GM21576 (cell line): ENCODE measurements around the gene TCF7.

Experiments used
- ATAC-seq: cut with Tn5 transposase; IDR thresholded peaks from one replicate; pipeline ENCODE4 v1.9.1; 2021; ENCODE audit warnings: mild to moderate bottlenecking, moderate library complexity; ENCODE audit not compliant: unreplicated experiment

TCF7 gene

GRCh38 chr5:134174841-134175839 lies 60.7 kb downstream of the TCF7 start:
- ATAC-seq = no peak

DNA sequence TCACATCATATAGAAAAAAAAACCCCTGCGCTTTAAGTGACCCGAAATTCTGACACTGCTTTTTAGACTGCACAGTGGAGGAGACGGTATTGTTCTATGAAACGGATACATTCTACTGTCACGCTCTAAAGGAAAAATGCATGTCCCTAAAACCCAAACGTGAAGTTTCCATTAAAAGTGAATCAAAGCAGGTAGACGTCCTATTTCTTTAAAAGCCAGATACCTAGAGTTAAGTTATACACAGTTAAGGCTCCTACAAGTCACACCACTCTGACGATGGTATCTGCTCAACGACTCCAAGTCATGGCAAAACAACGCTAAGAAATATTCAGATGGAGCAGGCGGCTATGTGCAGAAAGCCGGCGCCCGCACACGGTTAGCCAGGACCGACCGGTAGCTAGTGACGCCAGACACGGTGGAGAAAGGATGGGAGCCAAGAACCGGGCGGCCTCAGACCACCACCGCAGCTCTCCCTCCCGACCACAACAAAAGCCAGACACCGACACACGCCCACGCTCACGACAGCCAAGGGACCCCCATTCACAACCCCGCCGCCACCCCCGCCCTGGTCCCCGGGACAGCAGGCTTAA lies 61.5 kb downstream of the TCF7 start:
- ATAC-seq = peak; percentile 26

DNA sequence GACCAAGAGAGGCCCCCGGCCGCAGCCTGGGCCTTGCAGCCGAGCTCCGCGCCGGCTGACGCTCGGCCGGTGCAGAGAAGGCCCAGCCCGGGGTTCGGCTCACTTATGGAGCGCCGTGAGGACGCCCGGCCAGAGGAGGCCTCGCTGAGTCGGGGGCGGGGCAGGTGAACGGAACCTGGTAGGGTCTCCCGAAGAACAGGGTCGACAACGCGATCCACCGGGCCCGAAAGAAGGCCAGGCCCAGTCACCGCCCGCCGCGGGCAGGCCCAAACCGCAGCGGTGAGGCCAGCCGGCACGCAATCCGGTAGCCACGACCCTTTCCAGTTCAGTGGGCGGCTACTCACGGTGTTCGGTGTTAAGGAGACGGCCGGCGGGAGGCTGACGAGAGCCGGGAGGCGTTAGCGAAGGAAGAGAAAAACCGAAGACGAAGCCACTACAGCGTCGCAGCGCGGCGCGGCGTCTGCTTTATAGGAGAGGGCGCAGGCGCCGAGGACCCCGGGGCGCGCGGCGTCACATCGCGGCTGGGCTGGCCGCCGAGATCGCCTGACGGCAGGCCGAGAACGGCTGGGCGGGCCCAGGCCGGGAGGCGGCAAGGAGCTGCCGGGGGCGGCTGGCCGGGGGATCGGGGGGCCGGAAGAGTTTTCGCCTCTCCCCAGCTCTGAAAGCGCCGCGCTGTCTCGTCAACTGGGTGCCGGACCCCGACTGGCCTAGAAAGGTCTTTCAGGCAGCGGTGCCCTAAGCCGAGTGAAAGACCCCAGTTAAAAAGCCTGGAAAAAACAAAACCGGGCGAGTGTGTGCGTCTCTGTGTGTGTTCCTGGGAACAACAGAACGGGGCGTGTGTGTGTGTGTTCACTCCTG lies 62.3 kb downstream of the TCF7 start, which contains the start of gene SKP1:
Gene SKP1, minus strand, starts transcription at position 440 of the 858 bp plus-strand sequence. CDS start 2,928 bp downstream, outside the sequence.
- ATAC-seq = peak; percentile 74

GRCh38 chr5:134177369-134178095 lies 63.1 kb downstream of the TCF7 start:
- no peak for ATAC-seq

DNA sequence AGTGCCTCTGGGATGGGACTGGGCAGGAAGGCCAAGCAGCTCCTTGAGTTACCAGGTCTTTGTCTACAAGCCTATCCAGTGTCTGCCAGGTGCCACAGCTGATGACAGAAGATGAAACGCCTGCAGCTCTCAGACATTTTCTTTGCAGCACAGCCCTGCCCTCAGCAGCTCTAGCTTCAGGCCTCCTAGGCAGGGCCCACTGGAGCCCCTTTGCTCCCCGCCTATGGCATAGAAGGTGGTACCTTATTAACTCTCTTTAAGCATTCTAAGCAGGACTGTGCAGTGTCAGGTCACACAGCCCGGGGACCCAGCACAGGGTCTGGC lies 63.6 kb downstream of the TCF7 start:
- no peak for ATAC-seq

- no peak for ATAC-seq
Measured at GRCh38 chr5:134183481-134183880, 69.0 kb downstream of the TCF7 start.

- peak; percentile 81 for ATAC-seq
Measured at GRCh38 chr5:134184155-134185135, 70.0 kb downstream of the TCF7 start.

GRCh38 chr5:134188092-134188491 lies 73.6 kb downstream of the TCF7 start:
- no peak for ATAC-seq

DNA sequence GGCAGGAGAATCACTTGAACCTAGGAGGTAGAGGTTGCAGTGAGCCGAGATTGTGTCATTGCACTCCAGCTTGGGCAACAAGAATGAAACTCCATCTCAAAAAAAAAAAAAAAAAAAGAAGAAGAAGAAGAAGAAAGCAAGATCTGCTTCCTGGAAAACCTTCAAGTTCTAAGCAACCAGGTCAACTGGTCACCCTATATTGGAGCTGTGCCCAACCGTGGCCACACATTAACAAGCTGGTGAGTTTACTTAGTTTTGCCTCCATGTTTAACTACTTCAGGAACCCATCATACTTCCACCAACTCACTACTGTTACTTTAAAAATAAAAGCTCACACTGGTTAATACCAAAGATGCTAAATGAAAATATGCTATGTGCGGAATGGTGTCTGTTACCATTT lies 74.5 kb downstream of the TCF7 start:
- ATAC-seq = no peak

DNA sequence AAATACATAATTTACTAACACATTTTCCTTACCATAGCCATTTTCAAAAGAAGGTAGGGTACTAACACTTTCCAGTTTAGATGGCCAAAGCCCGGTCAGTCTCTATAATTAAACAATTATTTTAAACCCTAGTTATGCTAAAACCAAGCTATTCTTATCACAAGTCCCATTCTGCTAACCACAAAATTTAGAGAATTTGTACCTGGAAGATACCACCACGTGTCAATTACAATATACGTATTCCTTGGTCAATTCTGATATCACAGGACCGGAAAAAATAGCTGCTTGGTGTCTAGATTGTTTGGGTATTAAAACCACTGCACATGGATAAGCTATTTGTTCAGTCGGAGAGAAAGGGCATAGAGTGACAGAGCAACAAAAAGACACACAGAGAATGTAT lies 81.2 kb downstream of the TCF7 start:
- ATAC-seq = no peak
